Measurements from ENCODE around the gene CHADL.

GRCh38 chr22:41289671-41290070 is 48.9 kb upstream of the CHADL start:
- TF ChIP-seq CTCF (IDR thresholded peaks at IDR 0.05), result no peak
- no peak for TF ChIP-seq POLR2A (IDR thresholded peaks at IDR 0.05)
